Peyer's patch (tissue), 4 donors: ENCODE results near the gene PXDN. TPM values are rescaled to one million over a fixed set of nuclear protein-coding genes. Genes with fewer than 3 reads are reported as not detected.
"Not testable (repeated sequence)": the region's sequence is repeated elsewhere in the genome, so short reads cannot be mapped to it uniquely, and the experiment has no call there.

ENCODE experiments used
- DNase-seq, 3 donors: peaks; one replicate each; pipeline ENCODE4 v3.0.0-alpha.2; 2017 to 2019
- H3K27ac ChIP-seq, 4 donors: fragments of 200-600 bp; sonication (generic); one replicate each; pipeline ENCODE4 v1.5.1; 2016 to 2019
- H3K27me3 ChIP-seq, 2 donors: fragments of 200-600 bp; sonication (generic); one replicate each; pipeline ENCODE4 v1.5.1; 2019
- H3K36me3 ChIP-seq, 3 donors: fragments of 200-600 bp; sonication (generic); one replicate each; pipeline ENCODE4 v1.5.1; 2016 to 2019
- H3K4me1 ChIP-seq, 4 donors: fragments of 200-600 bp; sonication (generic); one replicate each; pipeline ENCODE4 v1.5.1; 2016 to 2019
- H3K4me3 ChIP-seq, 4 donors: fragments of 200-600 bp; sonication (generic); 1 replicate in 3 of 4; 2 replicates in 1 of 4; pipeline ENCODE4 v1.5.1; 2016 to 2019; ENCODE audit warnings: mild to moderate bottlenecking in 1 of 4
- H3K9me3 ChIP-seq, 4 donors: fragments of 200-600 bp; sonication (generic); one replicate each; pipeline ENCODE4 v1.5.1; 2016 to 2019; ENCODE audit warnings: mild to moderate bottlenecking in 1 of 4
- POLR2A ChIP-seq, 2 donors: fragments of 450-650 bp; IDR thresholded peaks; one replicate each; pipeline ENCODE4 v1.5.1; 2017; ENCODE audit warnings: antibody characterized with exemption in 2 of 2, mild to moderate bottlenecking in 2 of 2, moderate library complexity in 2 of 2
- total RNA-seq, 4 donors: library from RNA; depleted of rRNA; stranded (reverse); fragments of >200 nt; gene quantifications; one replicate each; pipeline ENCODE4 v1.1.0, GENCODE V29; 2016
- TF ChIP-seq, protein P1 (sequence below), 6 experiments: fragments of 450-650 bp in 4 of 6; fragments of 200-600 bp in 2 of 6; sonication (generic) in 1 of 6; IDR thresholded peaks; one replicate each; pipeline ENCODE4 v1.5.1; 2017 to 2019; ENCODE audit warnings: antibody characterized with exemption in 6 of 6, mild to moderate bottlenecking in 3 of 6, moderate library complexity in 1 of 6

PXDN gene
- total RNA-seq, 4 donors from 2014 or later: 7.5 to 148 (median 21.0) TPM

DNA sequence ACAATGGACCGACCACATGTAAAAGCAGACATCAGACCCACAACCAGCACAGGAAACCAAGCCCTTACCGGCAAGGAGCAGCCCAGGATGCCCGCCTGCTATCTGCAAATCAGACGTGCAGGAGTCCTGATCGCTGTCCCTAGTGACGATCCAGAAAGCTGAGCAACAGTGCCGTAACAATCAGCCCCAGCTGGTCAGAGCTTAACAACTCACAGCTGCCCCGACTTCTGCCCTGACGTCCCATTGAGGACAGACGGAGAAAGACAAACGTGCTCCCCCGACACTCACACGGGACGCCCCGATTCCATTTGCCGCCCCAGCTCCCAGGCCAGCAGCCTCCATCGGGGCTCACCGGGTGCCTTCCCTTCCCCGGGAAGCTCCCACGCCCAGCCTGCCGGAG is 39.8 kb upstream of the PXDN start:
- Histone ChIP-seq H3K4me3 (no peak overlapping the region), H3K27ac (no peak overlapping the region), H3K9me3 (no peaks in the 10 kb centered on the region), H3K4me1 (no peaks in the 10 kb centered on the region), H3K36me3 (no peaks in the 10 kb centered on the region), H3K27me3 (no peaks in the 10 kb centered on the region)
- TF ChIP-seq, protein P1, sequence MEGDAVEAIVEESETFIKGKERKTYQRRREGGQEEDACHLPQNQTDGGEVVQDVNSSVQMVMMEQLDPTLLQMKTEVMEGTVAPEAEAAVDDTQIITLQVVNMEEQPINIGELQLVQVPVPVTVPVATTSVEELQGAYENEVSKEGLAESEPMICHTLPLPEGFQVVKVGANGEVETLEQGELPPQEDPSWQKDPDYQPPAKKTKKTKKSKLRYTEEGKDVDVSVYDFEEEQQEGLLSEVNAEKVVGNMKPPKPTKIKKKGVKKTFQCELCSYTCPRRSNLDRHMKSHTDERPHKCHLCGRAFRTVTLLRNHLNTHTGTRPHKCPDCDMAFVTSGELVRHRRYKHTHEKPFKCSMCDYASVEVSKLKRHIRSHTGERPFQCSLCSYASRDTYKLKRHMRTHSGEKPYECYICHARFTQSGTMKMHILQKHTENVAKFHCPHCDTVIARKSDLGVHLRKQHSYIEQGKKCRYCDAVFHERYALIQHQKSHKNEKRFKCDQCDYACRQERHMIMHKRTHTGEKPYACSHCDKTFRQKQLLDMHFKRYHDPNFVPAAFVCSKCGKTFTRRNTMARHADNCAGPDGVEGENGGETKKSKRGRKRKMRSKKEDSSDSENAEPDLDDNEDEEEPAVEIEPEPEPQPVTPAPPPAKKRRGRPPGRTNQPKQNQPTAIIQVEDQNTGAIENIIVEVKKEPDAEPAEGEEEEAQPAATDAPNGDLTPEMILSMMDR (IDR thresholded peaks at IDR 0.05): no peak
- TF ChIP-seq POLR2A (IDR thresholded peaks at IDR 0.05): no peak
- no peak for DNase-seq

- no peak for DNase-seq
- no peak for TF ChIP-seq POLR2A (IDR thresholded peaks at IDR 0.05)
- TF ChIP-seq, protein P1 (IDR thresholded peaks at IDR 0.05): no peak
- no peak overlapping the region for H3K4me3 ChIP-seq
- no peaks in the 10 kb centered on the region for H3K4me1 ChIP-seq
- H3K36me3 ChIP-seq: no peaks in the 10 kb centered on the region
- no peaks in the 10 kb centered on the region for H3K27me3 ChIP-seq
- H3K27ac ChIP-seq: no peak overlapping the region
- H3K9me3 ChIP-seq: no peaks in the 10 kb centered on the region
Measured at GRCh38 chr2:1782514-1782913, 38.2 kb upstream of the PXDN start.

DNA sequence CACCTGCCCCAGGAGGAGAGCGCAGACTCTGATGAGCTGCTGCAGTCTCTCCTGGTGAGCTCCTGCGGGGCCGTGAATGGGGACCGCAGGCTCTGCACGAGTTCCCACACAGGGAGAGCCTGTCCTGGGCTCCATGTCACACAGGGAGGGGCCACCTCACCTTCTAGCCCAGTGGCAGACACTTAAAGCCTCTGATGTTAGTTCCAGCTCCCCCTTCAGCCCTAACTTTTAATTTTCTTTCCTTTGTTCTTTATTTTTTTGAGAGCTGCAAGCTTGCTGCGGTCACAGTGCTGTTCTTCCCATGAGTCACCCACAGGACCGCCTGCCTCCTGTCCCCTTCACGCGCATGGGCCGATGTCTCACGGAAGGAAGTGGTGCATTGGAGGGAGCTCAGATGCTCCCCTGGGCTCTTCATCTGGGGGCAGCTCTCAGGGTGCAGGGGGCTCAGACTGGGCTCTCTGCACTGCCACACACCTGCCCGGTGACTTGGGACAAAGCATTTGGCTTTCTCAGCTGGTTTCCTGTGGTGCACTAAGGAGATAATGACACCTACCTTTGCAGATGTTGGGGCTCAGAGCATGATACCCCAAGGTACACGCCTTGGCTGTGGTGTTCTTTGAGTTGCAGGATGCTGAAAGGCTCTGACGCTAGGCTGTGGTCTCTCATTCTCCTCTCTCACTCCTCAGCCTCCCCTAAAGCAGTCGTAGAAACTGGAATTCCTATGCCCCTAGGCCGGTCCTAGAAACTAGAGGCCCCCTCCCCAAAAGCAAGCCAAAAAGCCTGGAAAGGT is 37.2 kb upstream of the PXDN start:
- H3K36me3 ChIP-seq: no peaks in the 10 kb centered on the region
- H3K4me1 ChIP-seq: no peaks in the 10 kb centered on the region
- no peak overlapping the region for H3K27ac ChIP-seq
- H3K27me3 ChIP-seq: no peaks in the 10 kb centered on the region
- no peak for DNase-seq
- H3K4me3 ChIP-seq: no peak overlapping the region
- no peak for TF ChIP-seq POLR2A (IDR thresholded peaks at IDR 0.05)
- TF ChIP-seq, protein P1 (IDR thresholded peaks at IDR 0.05): no peak
- H3K9me3 ChIP-seq: no peaks in the 10 kb centered on the region

DNA sequence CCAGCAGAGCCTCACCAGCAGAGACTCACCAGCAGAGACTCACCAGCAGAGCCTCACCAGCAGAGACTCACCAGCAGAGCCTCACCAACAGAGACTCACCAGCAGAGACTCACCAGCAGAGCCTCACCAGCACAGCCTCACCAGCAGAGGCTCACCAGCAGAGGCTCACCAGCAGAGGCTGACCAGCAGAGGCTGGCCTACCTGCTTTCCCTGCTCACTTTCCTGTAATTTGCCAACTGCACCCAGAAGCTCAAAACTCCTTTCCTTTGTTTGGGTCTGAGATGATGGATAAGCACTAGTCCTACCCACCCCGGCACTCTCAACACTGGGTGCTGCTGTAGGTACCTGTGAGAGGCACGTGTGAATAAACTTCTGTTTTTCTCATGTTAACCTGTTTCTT is 36.4 kb upstream of the PXDN start:
- H3K9me3 ChIP-seq: no peaks in the 10 kb centered on the region
- DNase-seq: no peak
- TF ChIP-seq, protein P1 (IDR thresholded peaks at IDR 0.05): no peak
- no peak for TF ChIP-seq POLR2A (IDR thresholded peaks at IDR 0.05)
- H3K27ac ChIP-seq: no peak overlapping the region
- H3K36me3 ChIP-seq: no peaks in the 10 kb centered on the region
- no peak overlapping the region for H3K4me3 ChIP-seq
- no peaks in the 10 kb centered on the region for H3K27me3 ChIP-seq
- no peaks in the 10 kb centered on the region for H3K4me1 ChIP-seq

GRCh38 chr2:1780054-1780453 is 35.7 kb upstream of the PXDN start:
- not testable (repeated sequence) for H3K36me3 ChIP-seq, H3K27me3 ChIP-seq, H3K4me3 ChIP-seq, H3K4me1 ChIP-seq, H3K27ac ChIP-seq, H3K9me3 ChIP-seq, DNase-seq

GRCh38 chr2:1778566-1778965 is 34.3 kb upstream of the PXDN start:
- Histone ChIP-seq H3K9me3 (no peaks in the 10 kb centered on the region), H3K27me3 (no peaks in the 10 kb centered on the region), H3K36me3 (no peaks in the 10 kb centered on the region), H3K4me3 (no peak overlapping the region), H3K4me1 (no peaks in the 10 kb centered on the region), H3K27ac (no peak overlapping the region)
- no peak for TF ChIP-seq POLR2A (IDR thresholded peaks at IDR 0.05)
- TF ChIP-seq, protein P1 (IDR thresholded peaks at IDR 0.05): no peak
- no peak for DNase-seq
